MM.1S (cell line): Measurements from ENCODE around the gene EFNA4.

Source experiments
- CTCF ChIP-seq: fragments of 300-600 bp; sonication (generic); IDR thresholded peaks from 2 replicates; pipeline ENCODE4 v1.5.1; 2016; ENCODE audit warnings: antibody characterized with exemption, low read length, mixed read lengths
- EZH2 ChIP-seq: fragments of 300-600 bp; sonication (generic); optimal IDR thresholded peaks from 2 replicates; pipeline ENCODE3; 2017; ENCODE audit warnings: low read depth, mild to moderate bottlenecking, antibody characterized with exemption, low read length, mixed read lengths
- EZH2phosphoT487 ChIP-seq: fragments of 300-600 bp; sonication (generic); IDR thresholded peaks from 2 replicates; pipeline ENCODE4 v1.6.1; 2018; ENCODE audit warnings: antibody characterized with exemption, low read length

GRCh38 chr1:155110381-155110780 is 46.8 kb downstream of the EFNA4 start:
- TF ChIP-seq CTCF, result no peak
- no peak for TF ChIP-seq EZH2
- TF ChIP-seq EZH2phosphoT487, result no peak
